ENCODE measurements around the gene RDH5.

The RDH5 gene

GRCh38 chr12:55720071-55720564, at the start of gene RDH5:
TSS of gene RDH5 (plus strand) at chr12:55720393. CDS start at chr12:55721185, 792 bp downstream.
- peak; percentile 80 for DNase-seq

GRCh38 chr12:55671746-55672145, 48.4 kb upstream of the RDH5 start:
- no peak for DNase-seq

DNA sequence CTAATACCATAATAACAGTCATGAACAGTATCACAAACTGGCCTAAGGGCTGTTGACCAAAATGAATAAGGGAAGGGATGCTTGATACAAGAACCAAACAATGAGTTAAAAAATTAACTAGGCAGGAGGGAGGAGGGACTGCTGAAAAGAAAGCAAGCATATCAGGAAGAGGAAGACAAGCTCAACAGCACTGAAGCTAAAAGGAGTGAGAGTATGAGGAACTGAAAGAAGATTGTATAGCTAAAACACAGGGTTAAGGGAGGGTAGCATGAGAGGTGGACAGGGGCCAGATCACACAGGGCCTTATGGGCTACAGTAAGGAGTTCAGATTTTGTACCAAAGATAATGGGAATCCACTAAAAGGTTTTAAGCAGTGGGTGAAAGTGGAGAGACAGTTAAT, 46.6 kb upstream of the RDH5 start:
- DNase-seq: no peak

GRCh38 chr12:55675666-55676065, 44.5 kb upstream of the RDH5 start:
- no peak for DNase-seq

- DNase-seq: no peak
These were observed 43.5 kb upstream of the RDH5 start for GRCh38 chr12:55676707-55677106.

GRCh38 chr12:55679691-55680090, 40.5 kb upstream of the RDH5 start:
- no peak for DNase-seq

GRCh38 chr12:55681142-55682077, 38.8 kb upstream of the RDH5 start:
- DNase-seq: no peak

- no peak for DNase-seq
These were observed 38.0 kb upstream of the RDH5 start for GRCh38 chr12:55682087-55682796.

- no peak for DNase-seq
These were observed 36.5 kb upstream of the RDH5 start for GRCh38 chr12:55683676-55684075.

DNA sequence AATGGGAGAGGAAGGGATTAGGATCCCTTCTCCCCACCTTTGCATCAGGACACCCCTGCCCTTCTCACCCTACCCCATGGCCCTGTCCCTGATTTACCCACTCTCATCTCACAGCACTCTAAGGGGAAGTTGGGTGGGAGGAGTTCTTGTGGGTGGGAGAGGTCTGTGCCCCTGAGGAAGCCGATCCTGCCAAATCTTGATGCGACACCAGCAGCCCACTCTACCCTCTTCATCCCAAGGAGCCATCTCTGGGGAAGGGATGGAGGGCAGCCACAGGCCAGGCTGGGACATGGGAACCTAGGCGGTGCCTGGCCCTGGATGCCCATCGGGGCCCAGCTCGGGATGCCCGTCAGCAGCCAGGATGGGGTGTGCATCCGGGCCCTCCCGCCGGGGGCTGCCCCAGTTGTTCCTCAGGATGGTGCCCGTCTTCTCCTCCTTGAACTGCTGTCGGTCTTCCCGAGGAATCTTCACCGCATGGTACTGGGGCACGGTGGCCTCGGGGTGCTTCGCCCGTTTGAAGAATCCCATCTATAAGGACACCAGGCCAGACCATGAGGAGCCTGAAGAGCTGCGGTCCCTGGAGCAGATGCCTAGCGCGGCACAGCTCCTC, 35.3 kb upstream of the RDH5 start:
- DNase-seq: no peak

DNA sequence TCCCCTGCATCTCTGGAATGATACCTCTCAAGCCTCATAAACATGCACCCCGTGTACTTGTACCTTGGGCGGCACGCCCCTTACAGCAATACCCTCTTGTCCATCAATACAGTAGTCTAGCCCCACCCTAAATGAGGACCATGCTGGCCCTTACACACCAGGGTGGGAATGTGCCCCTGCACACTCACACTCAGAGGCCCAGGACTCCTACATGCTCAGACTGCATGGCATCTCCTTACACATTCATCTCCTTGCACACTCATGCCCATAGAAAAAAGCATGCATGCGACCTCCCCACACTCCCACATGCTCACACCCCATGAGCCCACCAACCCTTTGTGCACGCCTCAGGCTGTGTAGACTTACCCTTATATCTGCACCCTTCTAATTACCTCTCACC, 34.5 kb upstream of the RDH5 start:
- no peak for DNase-seq

DNA sequence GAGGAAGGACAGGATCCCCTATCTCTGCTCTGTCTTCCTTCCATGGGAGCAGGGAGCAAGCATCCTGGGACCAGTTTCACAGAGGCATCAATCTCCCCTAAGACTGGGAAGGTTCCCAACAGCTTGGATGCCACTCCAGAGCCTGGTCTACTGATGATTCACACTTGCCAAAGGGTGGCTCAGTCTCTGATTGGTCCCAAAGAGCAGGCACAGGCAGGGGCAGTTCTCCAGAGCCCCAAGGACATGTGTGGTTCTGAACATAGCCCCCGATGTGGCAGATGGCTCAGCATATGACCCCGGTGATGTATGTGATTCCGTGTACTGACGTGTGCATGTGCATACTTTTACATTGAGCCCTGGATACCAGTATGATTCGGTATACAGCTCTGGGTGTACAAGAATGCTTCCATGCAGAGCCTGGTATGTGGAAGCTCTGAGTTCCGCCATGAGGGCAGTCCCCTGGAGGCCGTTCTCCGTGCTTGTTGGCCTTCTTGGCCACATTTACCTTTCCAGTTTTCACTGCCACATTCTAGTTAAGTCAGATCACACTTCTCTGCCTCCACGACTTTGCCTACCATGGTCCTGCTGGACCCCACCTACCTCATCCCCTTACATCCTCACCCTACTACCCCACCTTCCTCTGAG, 33.7 kb upstream of the RDH5 start:
- DNase-seq: no peak

- no peak for DNase-seq
These were observed 32.4 kb upstream of the RDH5 start for GRCh38 chr12:55687746-55688145.

GRCh38 chr12:55688716-55689655, 31.2 kb upstream of the RDH5 start:
- DNase-seq: no peak

- DNase-seq: no peak
These were observed 27.4 kb upstream of the RDH5 start for GRCh38 chr12:55692631-55693322.

GRCh38 chr12:55693323-55694187, 26.6 kb upstream of the RDH5 start:
- DNase-seq: no peak

DNA sequence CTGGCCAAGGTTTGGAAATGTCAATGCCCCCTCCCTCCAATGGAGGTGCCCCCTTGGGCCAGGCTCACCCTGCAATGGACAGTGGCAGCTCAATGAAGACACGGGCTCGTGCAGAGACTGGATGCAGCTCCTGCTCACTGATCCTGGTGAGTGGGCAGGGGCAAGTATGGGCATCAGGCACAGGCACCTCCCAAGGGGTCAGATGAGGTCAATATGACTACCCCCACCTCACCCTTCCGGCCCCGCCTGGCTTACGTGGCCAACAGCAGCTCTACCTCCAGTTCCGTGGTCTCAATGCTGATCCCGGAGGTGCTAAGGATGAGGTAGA, 26.0 kb upstream of the RDH5 start:
- no peak for DNase-seq

DNA sequence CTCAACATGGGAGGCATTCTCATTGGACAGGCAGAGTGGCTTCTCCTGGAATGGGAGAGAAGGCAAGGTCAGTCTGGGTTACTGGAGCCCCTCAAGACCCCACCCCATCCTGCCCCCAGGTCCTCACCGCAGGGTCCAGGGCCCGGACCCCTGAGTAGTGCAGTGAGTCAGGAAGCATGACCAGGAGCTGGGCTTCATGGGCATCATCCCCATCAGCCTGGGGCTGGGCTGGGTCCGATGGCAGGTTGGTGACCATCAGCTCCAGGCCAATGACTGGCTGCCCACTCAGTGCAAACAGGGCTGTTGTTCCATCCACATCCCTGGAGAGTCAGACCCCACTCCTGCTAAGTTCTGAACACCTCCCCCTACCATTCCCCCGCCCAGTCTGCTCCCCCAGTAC, 25.5 kb upstream of the RDH5 start:
- DNase-seq: no peak

DNA sequence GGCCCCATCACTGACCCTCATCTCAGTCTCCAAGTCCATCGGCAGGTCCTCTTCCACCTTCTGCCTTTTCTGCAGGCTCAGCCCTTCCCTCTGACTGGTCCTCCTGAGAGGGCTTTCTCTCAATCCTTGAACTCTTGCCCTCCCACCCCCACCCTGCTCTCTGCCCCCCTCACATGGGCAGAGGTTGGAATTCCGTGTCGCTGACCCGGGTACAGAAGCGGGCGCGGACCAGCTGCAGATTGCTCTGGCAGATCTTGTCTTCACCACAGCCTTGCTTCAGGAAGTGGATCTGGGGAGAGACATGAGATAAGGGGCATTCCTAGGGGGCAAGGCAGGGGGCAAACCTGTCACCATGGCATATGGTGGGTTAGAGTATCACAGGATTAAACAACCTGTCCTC, 24.8 kb upstream of the RDH5 start:
- no peak for DNase-seq

DNA sequence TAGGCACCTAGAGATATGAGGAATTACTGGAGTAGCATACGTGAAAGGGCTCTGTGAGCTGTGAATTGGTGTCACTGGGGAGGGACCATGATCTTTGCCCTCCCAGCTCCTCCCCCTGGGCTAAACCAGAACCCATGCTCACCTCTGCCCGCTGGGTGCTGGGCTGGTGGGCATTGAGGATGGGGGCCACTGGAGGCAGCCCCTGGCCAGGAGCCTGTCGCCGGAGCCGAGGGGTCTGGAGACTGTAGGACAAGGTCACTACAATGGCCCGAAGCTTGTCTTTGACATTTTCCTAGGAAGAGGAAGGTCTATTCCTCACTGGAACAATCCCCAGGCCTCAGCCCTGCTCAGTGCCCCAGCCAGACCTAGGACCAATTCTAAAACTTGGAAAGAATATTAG, 24.1 kb upstream of the RDH5 start:
- DNase-seq: no peak

Measured in left hindlimb (tissue), 1 donor.